Stimulated activated naive CD8-positive, alpha-beta T cell treated with anti-CD3 and anti-CD28 coated beads, Interleukin-15, amount 100 ng/mL, for 72 hours (primary cell): Measurements from ENCODE around the gene IQGAP3.
A peak's percentile ranks its signal among the peaks of the same experiment; 100 is the strongest.

Experiments used
- ATAC-seq: fragments of 150-1000 bp; cut with Tn5 transposase; 2 replicates; pipeline ENCODE4 v1.10.0; 2021; ENCODE audit warnings: mild to moderate bottlenecking, moderate library complexity
- DNase-seq, 2 donors: peaks; one replicate each; pipeline ENCODE4 v3.0.0; 2021 to 2022
- H3K27ac Mint-ChIP-seq, 2 donors: one replicate each; pipeline ENCODE4 v1.8.0; 2022; ENCODE audit warnings: mild to moderate bottlenecking in 2 of 2, mixed read lengths in 2 of 2, moderate library complexity in 2 of 2
- H3K27me3 Mint-ChIP-seq: one replicate; pipeline ENCODE4 v1.8.0; 2022; ENCODE audit warnings: mixed read lengths
- H3K4me1 Mint-ChIP-seq: one replicate; pipeline ENCODE4 v1.8.0; 2022; ENCODE audit warnings: mild to moderate bottlenecking, mixed read lengths
- H3K4me3 Mint-ChIP-seq, 2 donors: one replicate each; pipeline ENCODE4 v1.8.0; 2022; ENCODE audit warnings: mild to moderate bottlenecking in 2 of 2, mixed read lengths in 2 of 2, moderate library complexity in 1 of 2
- H3K9me3 Mint-ChIP-seq, 2 donors: one replicate each; pipeline ENCODE4 v1.8.0; 2022; ENCODE audit warnings: mixed read lengths in 2 of 2

The IQGAP3 gene

DNA sequence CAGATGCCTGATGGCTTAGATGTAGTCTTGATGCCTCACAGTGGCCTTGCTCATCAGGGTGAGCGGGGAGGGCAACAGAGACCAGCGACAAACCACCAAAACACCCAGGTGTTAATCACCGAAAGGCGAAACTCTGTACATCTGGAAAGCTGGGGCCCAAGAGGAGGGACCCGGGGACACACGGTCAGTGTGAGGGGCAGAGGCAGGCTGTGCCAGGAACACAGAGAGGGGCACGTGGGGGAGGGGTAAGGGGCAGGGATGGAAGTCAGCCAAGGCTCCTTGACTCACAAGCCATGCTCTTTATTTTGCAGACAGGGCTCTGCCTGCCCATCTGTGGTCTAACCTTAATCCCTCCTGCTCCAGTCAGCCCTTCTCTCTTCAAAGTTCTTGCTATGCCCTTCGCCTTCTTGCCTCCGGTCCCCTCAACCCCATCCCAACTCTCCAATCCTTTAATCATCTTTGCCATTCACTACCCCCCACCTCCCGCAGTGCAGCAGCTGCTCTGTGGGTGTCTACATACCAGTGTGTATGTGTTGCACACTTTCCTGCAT, 76.1 kb downstream of the IQGAP3 start:
- ATAC-seq (no peak), DNase-seq (no peak)
- Mint-ChIP-seq H3K27me3 (no peaks in the 10 kb centered on the region), H3K4me1 (peaks cover 80% of the 10 kb centered on the region), H3K9me3 (no peaks in the 10 kb centered on the region), H3K27ac (no peak overlapping the region), H3K4me3 (peak overlapping the region; percentile 52 to 54)

DNA sequence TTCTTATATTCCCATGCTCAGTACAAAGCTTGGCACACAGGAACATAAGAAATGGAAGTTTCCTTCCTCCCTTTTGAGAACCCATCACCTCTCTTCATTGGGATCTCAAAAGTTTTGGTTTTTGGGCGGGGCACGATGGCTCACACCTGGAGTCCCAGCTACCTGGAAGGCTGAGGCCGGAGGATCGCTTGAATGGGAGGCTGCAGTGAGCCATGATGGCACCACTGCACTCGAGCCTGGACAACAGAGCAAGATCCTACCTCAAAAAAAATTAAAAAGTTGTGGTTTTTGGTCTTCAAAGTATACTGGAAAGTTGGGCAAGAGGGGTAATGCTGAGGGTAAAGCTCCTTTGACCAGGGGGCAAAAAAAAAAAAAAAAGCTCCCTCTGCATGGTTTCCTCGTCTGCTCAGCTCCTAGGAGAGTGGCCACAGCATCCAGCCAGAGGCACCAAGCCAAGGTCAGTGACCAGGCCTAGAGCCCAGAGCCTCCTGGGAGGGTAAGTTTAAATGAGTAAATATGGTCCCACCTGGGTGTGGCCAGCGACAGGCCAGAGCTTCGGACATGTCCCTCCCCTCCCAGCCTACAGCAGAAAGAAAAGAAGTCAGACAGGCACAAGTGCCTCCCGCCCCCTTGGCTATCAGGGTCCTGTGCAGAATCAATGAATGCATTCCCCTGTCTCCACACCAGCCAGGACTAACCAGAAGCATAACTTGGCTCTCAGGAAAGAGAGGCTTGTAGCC, 76.8 kb downstream of the IQGAP3 start:
- no peaks in the 10 kb centered on the region for H3K9me3 Mint-ChIP-seq
- no peak for DNase-seq
- ATAC-seq, result no peak
- H3K4me1 Mint-ChIP-seq, result peaks cover 87% of the 10 kb centered on the region
- no peaks in the 10 kb centered on the region for H3K27me3 Mint-ChIP-seq
- H3K27ac Mint-ChIP-seq, result peak overlapping the region; percentile 55 to 91
- H3K4me3 Mint-ChIP-seq, result peak overlapping the region; percentile 30 to 53

- ATAC-seq, result no peak
- Mint-ChIP-seq H3K4me1 (peaks cover 99% of the 10 kb centered on the region), H3K4me3 (peak overlapping the region in 1 of 2 donors; percentile 66), H3K27ac (no peak overlapping the region), H3K27me3 (no peaks in the 10 kb centered on the region), H3K9me3 (no peaks in the 10 kb centered on the region)
- DNase-seq, result no peak
Measured at GRCh38 chr1:156494309-156494895, 78.0 kb downstream of the IQGAP3 start.

DNA sequence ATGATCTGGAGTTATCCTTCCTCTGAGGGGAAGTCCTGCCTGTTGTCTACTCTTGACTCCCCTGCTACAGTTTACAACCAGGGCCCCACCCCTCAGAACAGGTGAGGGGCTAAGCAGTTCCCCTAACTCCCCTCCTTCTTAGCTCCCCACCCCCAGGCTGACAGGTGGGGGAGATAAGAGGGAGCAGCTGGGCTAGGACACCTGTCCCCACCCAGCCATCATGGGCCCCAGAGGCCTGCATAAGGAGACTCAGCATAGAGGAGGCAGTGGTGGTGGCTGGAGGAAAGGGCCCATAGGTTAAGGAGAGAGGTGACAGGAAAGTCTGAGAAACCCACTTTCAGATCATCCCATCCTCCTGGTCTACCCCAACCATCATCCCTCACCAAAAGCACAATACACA, 78.6 kb downstream of the IQGAP3 start:
- no peaks in the 10 kb centered on the region for H3K9me3 Mint-ChIP-seq
- peaks cover 100% of the 10 kb centered on the region for H3K4me1 Mint-ChIP-seq
- H3K27me3 Mint-ChIP-seq, result no peaks in the 10 kb centered on the region
- peak overlapping the region; percentile 46 to 66 for H3K4me3 Mint-ChIP-seq
- ATAC-seq (no peak), DNase-seq (no peak)
- peak overlapping the region in 1 of 2 donors; percentile 60 for H3K27ac Mint-ChIP-seq

DNA sequence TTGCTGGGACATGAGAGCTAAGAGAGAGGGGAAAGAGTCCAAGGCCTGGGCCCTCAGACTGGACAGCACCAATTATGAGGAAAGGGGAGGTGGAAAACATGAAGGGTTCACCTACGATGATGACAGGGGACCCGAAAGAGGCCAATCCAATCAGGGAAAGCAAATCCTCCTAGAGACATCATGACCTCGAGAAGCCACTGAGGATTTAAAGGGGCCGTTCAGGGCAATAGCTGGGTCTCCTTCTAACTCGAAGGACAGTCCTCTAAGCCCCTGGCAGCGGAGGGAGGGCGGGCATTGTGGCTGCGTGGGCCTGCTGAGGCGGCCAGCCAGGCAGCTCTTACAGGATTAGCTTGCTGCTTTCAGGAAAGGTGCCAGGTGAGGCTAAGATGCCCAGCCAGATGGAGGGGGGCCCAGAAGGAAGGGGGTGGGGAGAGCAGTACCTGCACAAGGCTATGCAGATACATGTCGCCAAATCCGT, 79.2 kb downstream of the IQGAP3 start:
- H3K27me3 Mint-ChIP-seq, result no peaks in the 10 kb centered on the region
- H3K27ac Mint-ChIP-seq, result peak overlapping the region in 1 of 2 donors; percentile 94
- peaks cover 100% of the 10 kb centered on the region for H3K4me1 Mint-ChIP-seq
- H3K9me3 Mint-ChIP-seq, result no peaks in the 10 kb centered on the region
- DNase-seq (no peak), ATAC-seq (no peak)
- peak overlapping the region; percentile 43 to 72 for H3K4me3 Mint-ChIP-seq

- H3K9me3 Mint-ChIP-seq, result no peaks in the 10 kb centered on the region
- no peak for DNase-seq
- no peaks in the 10 kb centered on the region for H3K27me3 Mint-ChIP-seq
- peaks cover 100% of the 10 kb centered on the region for H3K4me1 Mint-ChIP-seq
- no peak for ATAC-seq
- H3K4me3 Mint-ChIP-seq, result peak overlapping the region; percentile 43 to 72
- H3K27ac Mint-ChIP-seq, result peak overlapping the region; percentile 2 to 94
Measured at GRCh38 chr1:156492591-156493080, 79.7 kb downstream of the IQGAP3 start.

GRCh38 chr1:156492013-156492590, 80.3 kb downstream of the IQGAP3 start:
- DNase-seq (no peak), ATAC-seq (no peak)
- Mint-ChIP-seq H3K4me1 (peaks cover 100% of the 10 kb centered on the region), H3K4me3 (peak overlapping the region; percentile 43 to 72), H3K9me3 (no peaks in the 10 kb centered on the region), H3K27ac (peak overlapping the region; percentile 66 to 94), H3K27me3 (no peaks in the 10 kb centered on the region)

DNA sequence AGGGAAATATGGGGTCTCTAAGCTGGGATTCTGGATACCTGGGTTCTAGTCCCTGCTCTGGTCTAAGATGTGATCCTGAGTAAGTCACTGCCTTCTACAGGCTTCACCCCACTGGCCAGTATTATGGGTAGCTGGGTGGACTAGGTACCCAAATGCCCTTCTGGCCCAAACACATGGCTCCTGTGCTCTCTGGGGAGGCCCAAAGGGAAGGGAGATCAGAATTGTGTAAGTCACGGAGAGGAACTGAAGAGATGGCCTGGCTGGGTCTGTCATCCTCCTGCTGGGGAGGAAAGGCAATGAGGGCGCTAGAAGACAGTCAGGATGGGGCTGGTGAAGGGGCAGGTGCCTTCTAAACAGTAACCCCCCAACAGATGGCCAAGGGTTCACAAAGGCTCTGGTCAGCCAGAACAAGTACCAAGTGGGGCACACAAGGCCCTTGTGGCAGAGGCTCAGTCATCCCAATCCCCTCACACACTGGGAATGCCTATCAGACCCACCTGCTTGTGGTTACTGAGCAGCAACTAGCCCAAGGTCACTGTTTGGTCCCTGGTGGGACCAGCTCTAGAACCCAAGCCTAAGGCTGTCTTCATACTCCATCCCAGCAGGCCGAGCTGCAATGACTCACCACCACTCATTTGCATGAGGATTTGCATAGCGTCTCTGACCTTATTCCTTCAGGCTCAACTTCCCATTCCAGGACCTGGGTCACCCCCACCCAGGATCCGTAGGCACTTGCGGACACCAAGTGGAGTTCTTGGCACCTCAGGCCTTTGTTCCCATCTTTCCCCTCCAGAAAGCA, 81.0 kb downstream of the IQGAP3 start:
- ATAC-seq, result no peak
- H3K4me3 Mint-ChIP-seq, result peak overlapping the region; percentile 33 to 84
- no peak for DNase-seq

DNA sequence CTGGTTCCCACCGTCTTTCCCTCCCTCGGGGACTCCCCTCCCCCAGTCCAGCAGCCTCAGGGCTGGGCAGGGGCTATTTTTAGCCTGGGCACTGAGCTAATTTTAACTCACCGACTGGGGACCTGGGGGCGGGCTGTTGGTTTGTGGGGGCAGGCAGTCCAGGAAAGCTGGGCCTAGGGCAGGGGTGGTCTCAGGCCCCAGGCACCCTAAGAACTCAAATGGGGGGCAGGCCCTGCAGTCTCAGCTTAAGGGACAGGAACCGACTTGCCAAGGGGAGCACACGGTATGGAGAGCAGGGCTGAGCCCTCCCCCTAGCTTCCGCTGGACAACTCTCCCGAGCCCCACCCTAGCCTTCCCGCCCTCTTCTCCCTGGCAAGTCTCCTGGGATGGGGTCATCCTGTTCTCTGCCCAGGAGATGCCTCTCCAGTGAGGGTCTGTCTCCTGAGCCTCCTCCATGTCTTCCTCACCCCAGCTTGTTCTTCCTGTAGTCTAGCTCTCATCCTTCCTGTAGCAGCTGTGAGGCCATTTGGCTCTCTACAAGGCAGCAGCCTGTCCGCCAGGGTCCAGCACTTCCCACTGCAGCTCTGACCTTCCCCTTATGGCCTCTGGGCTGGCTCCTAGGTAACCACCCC, 81.8 kb downstream of the IQGAP3 start:
- peaks cover 96% of the 10 kb centered on the region for H3K4me1 Mint-ChIP-seq
- no peaks in the 10 kb centered on the region for H3K9me3 Mint-ChIP-seq
- peak overlapping the region; percentile 53 to 84 for H3K4me3 Mint-ChIP-seq
- ATAC-seq (no peak), DNase-seq (no peak)
- peak overlapping the region; percentile 85 to 89 for H3K27ac Mint-ChIP-seq
- H3K27me3 Mint-ChIP-seq, result no peaks in the 10 kb centered on the region

More for the DNA sequence above, 81.0 kb downstream of the IQGAP3 start:
- no peaks in the 10 kb centered on the region for H3K27me3 Mint-ChIP-seq
- no peaks in the 10 kb centered on the region for H3K9me3 Mint-ChIP-seq
- H3K4me1 Mint-ChIP-seq, result peaks cover 100% of the 10 kb centered on the region
- peak overlapping the region in 1 of 2 donors; percentile 66 for H3K27ac Mint-ChIP-seq

- no peak for ATAC-seq
- no peak for DNase-seq
- Mint-ChIP-seq H3K27ac (peak overlapping the region; percentile 4 to 89), H3K27me3 (no peaks in the 10 kb centered on the region), H3K9me3 (no peaks in the 10 kb centered on the region), H3K4me1 (peaks cover 94% of the 10 kb centered on the region), H3K4me3 (peak overlapping the region; percentile 42 to 84)
Measured at GRCh38 chr1:156489935-156490293, 82.5 kb downstream of the IQGAP3 start.

DNA sequence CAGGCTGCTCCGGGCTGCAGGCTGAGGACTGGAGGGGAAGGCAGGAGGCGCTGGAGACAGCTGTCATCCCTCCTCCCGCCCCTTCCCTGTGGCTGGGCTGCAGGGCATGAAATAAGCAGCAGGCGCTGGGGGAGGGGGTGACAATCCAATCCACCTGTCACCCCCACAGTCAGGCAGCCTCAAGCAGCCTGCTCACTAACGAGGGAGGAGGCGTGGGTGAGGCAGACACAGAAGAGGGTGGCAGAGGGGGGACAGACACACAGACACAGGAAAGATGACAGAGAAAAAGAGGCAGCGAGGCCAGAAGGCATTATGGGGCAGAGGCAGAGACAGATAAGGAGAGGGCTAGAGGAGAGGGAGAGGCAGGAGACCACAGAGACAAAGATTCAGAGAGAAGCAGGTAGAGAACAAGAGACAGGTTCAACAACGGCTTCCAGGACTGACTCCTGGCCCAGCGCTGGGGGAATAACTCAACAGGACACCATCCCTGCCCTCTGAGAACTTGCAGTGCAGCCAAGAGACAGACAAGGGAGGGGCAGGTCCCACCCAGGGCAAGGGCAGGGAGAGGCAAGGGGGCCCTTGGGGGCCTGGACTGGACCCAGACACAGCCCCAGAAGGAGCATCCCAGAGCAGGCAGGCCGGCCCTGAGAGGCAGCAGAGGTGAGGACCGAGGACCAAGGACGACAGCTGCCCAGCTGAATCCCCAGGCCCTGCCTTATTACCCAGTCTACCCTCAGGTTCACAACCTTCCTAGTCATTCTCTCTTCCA, 83.0 kb downstream of the IQGAP3 start:
- Mint-ChIP-seq H3K9me3 (no peaks in the 10 kb centered on the region), H3K4me1 (peaks cover 94% of the 10 kb centered on the region), H3K4me3 (peak overlapping the region; percentile 66 to 84), H3K27ac (peak overlapping the region; percentile 1 to 69), H3K27me3 (no peaks in the 10 kb centered on the region)
- DNase-seq (peak; percentile 45 to 52), ATAC-seq (peak; percentile 51)

DNA sequence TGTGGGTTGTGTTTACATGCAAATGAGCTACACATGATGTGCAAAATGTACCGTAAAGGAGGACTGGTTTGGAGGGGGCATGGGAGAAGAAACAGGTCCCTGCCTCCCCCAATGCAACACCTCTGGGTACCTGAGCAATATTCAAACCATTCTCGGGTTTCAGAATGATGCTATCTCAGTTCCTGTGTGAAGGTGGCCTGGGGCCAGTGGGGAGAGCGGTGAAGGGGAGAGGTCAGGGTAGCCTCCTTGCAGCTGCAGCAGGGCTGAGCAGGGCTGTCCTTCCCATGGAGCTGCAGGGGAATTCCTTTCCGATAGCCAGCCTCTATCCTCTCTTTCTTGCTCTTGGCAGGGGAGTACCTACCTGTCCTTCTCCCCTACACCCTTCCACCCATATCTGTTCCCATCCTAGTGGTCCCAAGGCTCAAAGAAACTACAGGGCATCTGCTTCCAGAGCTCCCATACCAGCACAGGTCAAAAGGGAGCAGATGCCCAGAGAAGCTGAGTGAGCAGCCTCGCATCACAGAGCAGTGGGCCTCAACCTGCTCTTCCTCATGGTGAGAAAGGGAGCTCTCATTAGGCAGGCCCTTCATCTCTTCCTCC, 83.7 kb downstream of the IQGAP3 start:
- H3K9me3 Mint-ChIP-seq, result no peaks in the 10 kb centered on the region
- no peaks in the 10 kb centered on the region for H3K27me3 Mint-ChIP-seq
- DNase-seq (peak; percentile 57 to 75), ATAC-seq (peak; percentile 88)
- H3K4me1 Mint-ChIP-seq, result peaks cover 91% of the 10 kb centered on the region
- H3K4me3 Mint-ChIP-seq, result peak overlapping the region; percentile 66 to 84
- H3K27ac Mint-ChIP-seq, result peak overlapping the region; percentile 69 to 89

- DNase-seq (peak; percentile 44 to 75), ATAC-seq (peak; percentile 84)
- Mint-ChIP-seq H3K27ac (peak overlapping the region; percentile 51 to 69), H3K4me3 (peak overlapping the region; percentile 66 to 84), H3K4me1 (peaks cover 91% of the 10 kb centered on the region), H3K27me3 (no peaks in the 10 kb centered on the region), H3K9me3 (no peaks in the 10 kb centered on the region)
Measured at GRCh38 chr1:156487862-156488261, 84.5 kb downstream of the IQGAP3 start.
